Subcutaneous adipose tissue (tissue), 4 donors: Measurements from ENCODE around the gene PER2. TPM values are rescaled to one million over a fixed set of nuclear protein-coding genes. Genes with fewer than 3 reads are reported as not detected.

Experiments used
- CTCF ChIP-seq: fragments of 450-650 bp; IDR thresholded peaks from one replicate; pipeline ENCODE4 v1.5.1; 2016; ENCODE audit warnings: low read depth, mild to moderate bottlenecking, control low read depth, antibody characterized with exemption, moderate library complexity
- total RNA-seq, 4 donors: library from RNA; depleted of rRNA; stranded (reverse); fragments of >200 nt; gene quantifications; one replicate each; pipeline ENCODE4 v1.1.0, GENCODE V29; 2016

Gene PER2
- total RNA-seq, 4 donors from 2014 or later: 2.9 to 17.9 (median 6.4) TPM

- no peak for TF ChIP-seq CTCF
Measured at GRCh38 chr2:238265605-238266004, 22.8 kb downstream of the PER2 start.

- TF ChIP-seq CTCF: no peak
Measured at GRCh38 chr2:238264072-238264460, 24.3 kb downstream of the PER2 start.

- TF ChIP-seq CTCF: no peak
Measured at GRCh38 chr2:238263204-238264071, 25.0 kb downstream of the PER2 start.

- TF ChIP-seq CTCF: no peak
Measured at GRCh38 chr2:238262496-238263122, 25.8 kb downstream of the PER2 start.

GRCh38 chr2:238261718-238262375, 26.6 kb downstream of the PER2 start:
- no peak for TF ChIP-seq CTCF

GRCh38 chr2:238260883-238261282, 27.5 kb downstream of the PER2 start:
- TF ChIP-seq CTCF: no peak
